GM19324 (cell line): ENCODE data around the gene GUF1.
"Not testable (repeated sequence)": the region's sequence is repeated elsewhere in the genome, so short reads cannot be mapped to it uniquely, and the experiment has no call there.

Experiments used
- ATAC-seq: cut with Tn5 transposase; IDR thresholded peaks from one replicate; pipeline ENCODE4 v1.9.1; 2021; ENCODE audit warnings: mild to moderate bottlenecking, moderate library complexity; ENCODE audit not compliant: unreplicated experiment, low FRiP score

Gene GUF1

GRCh38 chr4:44700427-44700826 lies 22.2 kb downstream of the GUF1 start:
- no peak for ATAC-seq

- no peak for ATAC-seq
These were observed 22.8 kb downstream of the GUF1 start for GRCh38 chr4:44701037-44701436.

GRCh38 chr4:44704673-44705072 lies 26.5 kb downstream of the GUF1 start:
- no peak for ATAC-seq

- ATAC-seq: no peak
These were observed 34.9 kb downstream of the GUF1 start for GRCh38 chr4:44713125-44713524.

DNA sequence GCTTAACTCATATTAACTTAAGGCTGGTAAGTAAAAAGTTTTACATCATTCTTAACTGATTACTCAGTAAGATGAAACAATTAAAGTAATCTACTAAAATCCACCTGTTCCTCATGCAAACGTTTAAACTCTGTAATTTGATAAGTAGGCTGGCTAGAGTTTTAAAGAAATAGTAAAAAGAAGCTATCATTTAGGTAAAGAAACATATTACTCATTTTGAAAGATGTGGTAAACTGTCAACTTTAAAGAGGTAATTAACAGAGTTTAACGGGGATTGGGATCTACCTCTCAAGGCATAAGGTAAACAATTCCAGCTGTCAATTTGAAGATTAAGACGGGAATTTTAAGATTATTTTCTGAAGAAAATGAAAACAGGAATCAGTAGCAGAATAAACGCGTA lies 38.4 kb downstream of the GUF1 start:
- no peak for ATAC-seq

DNA sequence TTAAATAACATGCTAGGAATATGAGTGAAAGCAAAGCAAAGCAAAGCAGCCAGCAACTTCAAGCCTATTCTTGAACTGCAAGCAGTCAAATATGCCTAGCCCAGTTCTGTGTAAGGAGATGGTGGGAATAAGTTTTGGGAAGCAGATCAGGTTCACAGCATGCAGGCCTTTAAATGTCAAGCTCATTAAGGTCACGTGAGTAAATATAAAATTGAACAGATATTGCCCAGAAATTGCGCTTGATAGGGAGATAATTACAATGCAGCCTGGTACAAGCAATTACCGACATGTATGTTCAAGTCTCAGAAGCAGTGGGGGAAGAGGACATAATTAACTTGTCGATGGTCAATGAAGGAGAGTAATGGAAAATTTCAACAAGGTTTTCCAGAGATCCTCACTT lies 42.2 kb downstream of the GUF1 start:
- no peak for ATAC-seq

DNA sequence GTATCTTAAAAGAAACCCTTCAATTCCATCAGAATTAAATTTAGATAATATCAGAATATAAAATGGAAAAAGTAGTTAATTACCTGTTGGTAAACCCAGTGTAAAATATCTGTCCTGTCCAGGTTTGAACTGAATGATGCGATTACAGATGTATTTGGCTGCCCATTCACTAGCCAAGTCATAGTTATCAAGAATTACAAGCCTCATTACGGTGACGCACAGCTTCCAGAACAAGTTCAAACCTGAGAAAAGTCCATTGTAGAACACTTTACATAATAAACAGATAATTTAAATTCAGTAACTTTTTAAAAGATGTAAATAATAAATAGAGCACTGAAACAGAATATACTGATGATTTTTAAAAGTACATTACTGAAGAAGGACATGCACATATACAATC lies 43.8 kb downstream of the GUF1 start:
- no peak for ATAC-seq

DNA sequence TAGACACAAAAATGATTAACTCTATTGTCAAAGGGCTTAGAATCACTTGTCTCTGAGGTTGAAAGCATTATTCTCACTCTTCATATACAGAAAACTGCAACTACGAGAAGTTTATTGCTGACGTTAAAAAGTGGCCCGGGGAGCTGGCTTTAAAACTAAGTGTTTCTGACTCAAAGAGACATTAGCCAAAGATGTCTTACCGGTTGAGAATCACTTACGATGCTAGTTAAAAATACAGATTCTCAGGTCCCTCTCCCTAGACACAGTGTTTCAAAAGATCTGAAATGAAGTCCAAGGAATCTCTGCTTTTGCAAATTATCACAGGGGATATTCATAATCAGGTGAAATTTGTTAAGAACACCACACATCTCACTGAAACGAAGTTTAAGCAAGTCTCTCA lies 46.9 kb downstream of the GUF1 start:
- no peak for ATAC-seq

- no peak for ATAC-seq
These were observed 47.5 kb downstream of the GUF1 start for GRCh38 chr4:44725726-44726037.

GRCh38 chr4:44726038-44726871 lies 48.0 kb downstream of the GUF1 start, which contains the start of gene GNPDA2:
GNPDA2 (minus strand) TSS chr4:44726556; CDS start chr4:44722207, 4,349 bp downstream.
- peak; percentile 98 for ATAC-seq

DNA sequence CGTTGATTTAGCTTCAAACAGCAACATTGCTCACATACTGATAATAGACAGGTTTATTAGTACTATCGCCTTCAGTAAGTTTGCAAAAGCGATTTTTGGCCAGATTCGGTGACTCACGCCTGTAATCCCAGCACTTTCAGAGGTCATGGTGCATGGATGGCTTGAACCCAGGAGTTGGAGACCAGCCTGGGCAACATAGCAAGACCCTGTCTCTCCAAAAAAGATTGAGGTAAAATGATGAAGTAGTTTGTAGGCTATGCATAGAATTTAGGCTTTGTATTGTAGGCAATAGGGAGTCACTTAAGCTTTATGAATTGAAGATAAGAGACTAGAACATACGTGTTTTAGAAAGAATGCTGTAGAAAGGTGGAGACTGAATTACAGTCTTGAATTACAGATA lies 49.3 kb downstream of the GUF1 start:
- ATAC-seq: no peak

DNA sequence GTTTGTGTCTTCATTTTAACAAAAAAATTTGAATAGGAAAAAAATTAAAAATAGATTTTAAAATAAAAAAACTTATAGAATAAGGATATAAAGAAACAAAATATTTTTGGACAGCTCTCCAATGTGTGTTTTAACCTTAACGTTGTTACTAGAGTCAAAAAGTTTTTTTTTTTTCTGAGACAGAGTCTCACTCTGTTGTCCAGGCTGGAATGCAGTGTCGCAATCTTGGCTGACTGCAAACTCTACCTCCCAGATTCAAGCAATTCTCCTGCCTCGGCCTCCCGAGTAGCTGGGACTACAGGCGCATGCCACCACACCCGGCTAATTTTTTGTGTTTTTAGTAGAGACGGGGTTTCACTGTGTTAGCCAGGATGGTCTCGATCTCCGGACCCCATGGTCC lies 50.5 kb downstream of the GUF1 start:
- ATAC-seq: not testable (repeated sequence)

DNA sequence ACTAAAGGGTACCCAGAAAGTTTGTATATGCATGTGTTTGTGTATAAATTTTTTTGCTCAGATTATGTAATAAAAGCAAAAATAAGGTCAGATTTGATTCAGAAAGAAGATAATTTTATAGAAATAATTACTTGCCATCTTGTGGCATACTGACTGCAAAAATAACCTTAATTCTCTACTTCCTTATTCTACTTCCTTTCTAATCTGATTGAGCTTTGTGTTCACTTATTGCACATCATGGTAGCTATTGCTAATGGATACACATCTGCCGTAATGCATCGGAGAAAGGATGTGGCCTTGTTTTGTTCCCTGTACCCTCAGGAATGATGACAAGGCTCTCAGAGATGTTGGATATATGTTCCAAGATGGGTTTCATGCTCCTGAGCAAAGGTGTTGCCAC lies 58.7 kb downstream of the GUF1 start:
- ATAC-seq: no peak

DNA sequence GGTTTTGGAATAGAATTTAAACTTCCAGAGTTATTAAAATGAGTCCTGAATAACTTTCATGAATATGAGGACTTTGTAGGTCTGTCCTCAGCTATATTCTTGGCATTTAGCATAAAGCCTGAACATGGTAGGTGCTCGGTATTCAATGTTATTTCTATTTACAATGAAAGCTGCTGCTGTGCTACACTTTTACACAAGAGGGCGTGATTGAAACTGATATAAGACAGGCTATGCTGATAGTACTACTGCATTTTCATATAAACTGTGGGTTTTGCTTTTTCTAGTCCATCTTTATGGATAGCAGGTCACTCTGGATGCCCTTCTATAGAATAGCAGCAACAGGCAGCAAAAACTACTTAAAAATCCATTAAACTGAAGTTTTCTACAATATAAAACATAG lies 60.4 kb downstream of the GUF1 start:
- ATAC-seq: peak; percentile 75

GRCh38 chr4:44740201-44740600 lies 62.0 kb downstream of the GUF1 start:
- no peak for ATAC-seq
